Stimulated activated CD4-positive, alpha-beta T cell treated with anti-CD3 and anti-CD28 coated beads, Interleukin-4, amount 100 ng/mL, for 1 hour (primary cell): ENCODE results near the gene RARRES2.
"Not testable (repeated sequence)": the region's sequence is repeated elsewhere in the genome, so short reads cannot be mapped to it uniquely, and the experiment has no call there.

Source experiments
- DNase-seq: peaks from one replicate; pipeline ENCODE4 v3.0.0-alpha.2; 2020

The RARRES2 gene

GRCh38 chr7:150341263-150342120 lies at the start of gene RARRES2:
Gene RARRES2, minus strand, starts transcription at chr7:150341629. Its CDS starts 1,020 bp downstream, at chr7:150340609.
- DNase-seq, result no peak

- no peak for DNase-seq
These were observed 48.8 kb upstream of the RARRES2 start for GRCh38 chr7:150390205-150390604.

GRCh38 chr7:150389532-150389816 lies 48.0 kb upstream of the RARRES2 start:
- no peak for DNase-seq

GRCh38 chr7:150388709-150389531 lies 47.5 kb upstream of the RARRES2 start:
- DNase-seq, result no peak

GRCh38 chr7:150388306-150388705 lies 46.9 kb upstream of the RARRES2 start:
- no peak for DNase-seq

- not testable (repeated sequence) for DNase-seq
These were observed 44.5 kb upstream of the RARRES2 start for GRCh38 chr7:150385884-150386283.

- no peak for DNase-seq
These were observed 43.9 kb upstream of the RARRES2 start for GRCh38 chr7:150385302-150385723.

- DNase-seq, result no peak
These were observed 43.2 kb upstream of the RARRES2 start for GRCh38 chr7:150384406-150385301.

GRCh38 chr7:150383710-150384397 lies 42.4 kb upstream of the RARRES2 start:
- DNase-seq, result no peak

GRCh38 chr7:150382844-150383225 lies 41.4 kb upstream of the RARRES2 start:
- DNase-seq, result no peak

- DNase-seq, result no peak
These were observed 40.9 kb upstream of the RARRES2 start for GRCh38 chr7:150382123-150382843.

GRCh38 chr7:150381785-150382122 lies 40.3 kb upstream of the RARRES2 start:
- DNase-seq, result no peak

GRCh38 chr7:150381096-150381495 lies 39.7 kb upstream of the RARRES2 start:
- DNase-seq, result no peak

GRCh38 chr7:150380463-150380862 lies 39.0 kb upstream of the RARRES2 start:
- no peak for DNase-seq

- no peak for DNase-seq
These were observed 38.3 kb upstream of the RARRES2 start for GRCh38 chr7:150379441-150380379.

GRCh38 chr7:150378853-150379440 lies 37.5 kb upstream of the RARRES2 start, which contains the start of gene ZNF775:
Gene ZNF775, plus strand, starts transcription at chr7:150379330. Its CDS starts 9,141 bp downstream, at chr7:150388471.
- peak; percentile 92 for DNase-seq

GRCh38 chr7:150378115-150378852 lies 36.9 kb upstream of the RARRES2 start:
- no peak for DNase-seq

- DNase-seq, result no peak
These were observed 36.2 kb upstream of the RARRES2 start for GRCh38 chr7:150377635-150378034.

- DNase-seq, result no peak
These were observed 35.8 kb upstream of the RARRES2 start for GRCh38 chr7:150377196-150377595.
